IPS-18a (cell line): ENCODE data around the gene ZNF503.
"Not testable (repeated sequence)": the region's sequence is repeated elsewhere in the genome, so short reads cannot be mapped to it uniquely, and the experiment has no call there.

Source experiments
- H3K27ac ChIP-seq: one replicate; pipeline ENCODE4 v1.5.1; 2013; ENCODE audit warnings: low read length
- H3K27me3 ChIP-seq: one replicate; pipeline ENCODE4 v1.6.1; 2013; ENCODE audit warnings: mild to moderate bottlenecking, low read length; ENCODE audit not compliant: control insufficient read depth, insufficient read depth
- H3K36me3 ChIP-seq: one replicate; pipeline ENCODE4 v1.6.1; 2013; ENCODE audit warnings: low read depth, low read length; ENCODE audit not compliant: control insufficient read depth
- H3K4me1 ChIP-seq: one replicate; pipeline ENCODE4 v1.6.1; 2013; ENCODE audit warnings: low read depth, low read length; ENCODE audit not compliant: control insufficient read depth
- H3K4me3 ChIP-seq: one replicate; pipeline ENCODE4 v1.5.1; 2013; ENCODE audit warnings: low read length
- H3K9ac ChIP-seq: one replicate; pipeline ENCODE4 v1.6.1; 2013; ENCODE audit warnings: mild to moderate bottlenecking, low read length, moderate library complexity
- H3K9me3 ChIP-seq: one replicate; pipeline ENCODE4 v1.6.1; 2013; ENCODE audit warnings: low read depth, low read length; ENCODE audit not compliant: control insufficient read depth

ZNF503 gene

DNA sequence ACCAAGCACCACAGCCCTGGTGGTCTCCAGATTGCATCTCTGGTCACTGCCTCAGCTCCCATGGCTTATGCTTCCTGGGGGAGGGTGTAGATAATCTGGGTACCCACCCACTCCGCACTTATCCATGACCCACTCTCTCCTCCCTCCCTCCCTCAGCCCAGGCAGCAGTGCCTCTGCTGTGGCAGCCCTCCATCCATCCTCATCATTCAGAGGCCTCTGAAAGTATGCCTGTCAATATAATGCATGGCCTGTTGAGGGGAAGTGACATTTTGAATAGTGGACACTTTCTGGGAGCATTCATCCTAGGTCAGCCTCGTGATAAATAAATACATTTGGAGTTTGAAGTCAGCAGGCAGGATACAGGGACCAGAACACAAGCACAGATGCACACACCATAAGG, 23.2 kb downstream of the ZNF503 start:
- Histone ChIP-seq H3K27me3 (no peaks in the 10 kb centered on the region), H3K27ac (no peak overlapping the region), H3K9ac (no peak overlapping the region), H3K4me1 (no peaks in the 10 kb centered on the region), H3K4me3 (no peak overlapping the region), H3K36me3 (no peaks in the 10 kb centered on the region), H3K9me3 (no peaks in the 10 kb centered on the region)

DNA sequence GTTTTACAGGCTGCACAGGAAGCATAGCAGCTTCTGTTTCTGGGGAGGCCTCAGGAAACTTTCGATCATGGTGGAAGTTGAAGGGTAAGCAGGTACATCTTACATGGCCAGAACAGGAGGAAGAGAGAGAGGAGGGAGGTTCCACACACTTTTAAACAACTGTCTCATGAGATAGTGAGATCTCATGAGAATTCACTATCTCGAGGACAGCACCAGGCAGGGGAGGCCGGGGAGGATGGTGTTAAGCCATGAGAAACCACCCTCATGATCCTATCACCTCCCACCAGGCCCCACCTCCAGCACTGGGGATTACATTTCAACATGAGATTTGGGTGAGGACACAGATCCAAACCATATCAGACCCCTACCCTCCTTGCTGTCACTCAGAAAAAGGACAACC, 23.7 kb downstream of the ZNF503 start:
- Histone ChIP-seq H3K9me3 (no peaks in the 10 kb centered on the region), H3K9ac (no peak overlapping the region), H3K4me3 (no peak overlapping the region), H3K27ac (no peak overlapping the region), H3K4me1 (no peaks in the 10 kb centered on the region), H3K36me3 (no peaks in the 10 kb centered on the region), H3K27me3 (no peaks in the 10 kb centered on the region)

DNA sequence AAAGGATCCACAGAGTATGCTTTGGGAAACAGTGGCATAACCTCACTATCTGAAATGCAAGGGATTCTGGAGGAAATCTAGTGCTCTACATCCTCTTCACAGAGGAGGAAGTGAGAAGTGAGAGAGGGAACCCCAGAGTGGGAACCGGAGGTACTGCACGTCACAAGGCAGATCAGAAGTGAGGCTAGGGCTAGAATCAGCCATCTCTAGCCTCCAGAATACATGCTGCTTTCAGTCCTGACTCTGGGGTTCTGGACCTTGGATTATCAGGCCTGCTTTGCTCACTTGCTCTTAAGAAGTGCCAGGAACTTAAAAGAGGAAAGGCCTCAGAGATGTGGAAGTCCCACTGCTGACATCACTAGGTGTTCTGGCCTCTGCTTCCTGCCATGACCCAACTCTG, 25.7 kb downstream of the ZNF503 start:
- H3K27ac ChIP-seq: no peak overlapping the region
- H3K9me3 ChIP-seq: no peaks in the 10 kb centered on the region
- no peak overlapping the region for H3K9ac ChIP-seq
- H3K4me3 ChIP-seq: no peak overlapping the region
- no peaks in the 10 kb centered on the region for H3K27me3 ChIP-seq
- H3K4me1 ChIP-seq: no peaks in the 10 kb centered on the region
- H3K36me3 ChIP-seq: no peaks in the 10 kb centered on the region

DNA sequence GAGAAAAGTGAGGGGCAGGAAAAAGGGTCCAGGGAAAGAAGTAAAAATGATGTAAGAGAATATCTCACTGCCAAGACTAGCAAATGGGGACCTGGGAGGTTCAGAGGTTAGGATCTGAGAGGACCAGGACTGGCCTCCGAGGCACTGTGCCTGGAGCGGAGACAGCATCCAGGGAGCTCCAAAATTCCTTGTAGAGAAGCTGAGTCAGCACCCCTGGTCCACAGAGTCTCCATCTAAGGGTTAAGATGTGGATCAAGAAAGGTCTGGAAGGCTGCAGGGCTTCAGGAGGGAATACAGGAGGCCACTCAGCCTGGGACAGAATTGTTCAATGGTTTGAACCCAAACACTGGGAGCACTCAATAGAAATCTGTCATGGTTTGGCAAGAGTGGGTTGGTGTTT, 30.6 kb downstream of the ZNF503 start:
- Histone ChIP-seq H3K27me3 (no peaks in the 10 kb centered on the region), H3K4me3 (no peak overlapping the region), H3K9me3 (no peaks in the 10 kb centered on the region), H3K36me3 (no peaks in the 10 kb centered on the region), H3K4me1 (no peaks in the 10 kb centered on the region), H3K27ac (no peak overlapping the region), H3K9ac (no peak overlapping the region)

DNA sequence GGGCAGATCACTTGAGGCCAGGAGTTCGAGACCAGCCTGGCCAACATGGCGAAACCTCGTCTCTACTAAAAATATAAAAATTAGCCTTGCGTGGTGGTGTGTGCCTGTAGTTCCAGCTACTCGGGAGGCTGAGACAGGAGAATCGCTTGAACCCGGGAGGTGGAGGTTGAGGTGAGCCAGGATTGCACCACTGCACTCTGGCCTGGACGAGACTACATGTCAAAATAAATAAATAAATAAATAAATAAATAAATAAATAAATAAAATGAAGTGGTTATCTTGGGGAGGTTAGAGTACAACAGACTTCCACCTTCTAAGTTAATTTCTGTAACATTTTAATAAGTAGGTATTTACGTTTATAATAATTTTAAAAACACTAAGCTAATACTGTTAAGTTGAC, 31.7 kb downstream of the ZNF503 start:
- not testable (repeated sequence) for H3K4me3 ChIP-seq, H3K9ac ChIP-seq, H3K27me3 ChIP-seq, H3K36me3 ChIP-seq, H3K4me1 ChIP-seq, H3K9me3 ChIP-seq, H3K27ac ChIP-seq

DNA sequence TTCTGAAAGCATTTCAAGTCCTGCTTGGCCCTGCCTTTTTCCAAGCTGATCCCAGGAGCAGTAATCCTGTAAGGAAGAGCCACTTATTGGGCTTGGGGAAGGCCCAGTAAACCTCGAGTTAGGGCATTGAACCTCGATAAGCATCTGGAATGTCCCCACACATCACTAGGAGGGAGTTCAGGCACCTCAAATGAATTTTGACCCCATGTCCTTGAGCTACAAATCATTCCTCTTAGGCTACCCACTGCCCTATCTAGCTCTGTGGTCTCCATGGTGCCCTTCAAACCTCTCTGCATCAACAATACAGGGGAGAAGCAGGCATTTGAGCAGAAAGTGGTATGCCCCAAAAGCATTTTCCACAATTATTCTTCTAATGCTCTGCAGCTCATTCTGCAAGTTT, 33.7 kb downstream of the ZNF503 start:
- no peak overlapping the region for H3K9ac ChIP-seq
- no peak overlapping the region for H3K4me3 ChIP-seq
- no peaks in the 10 kb centered on the region for H3K36me3 ChIP-seq
- no peaks in the 10 kb centered on the region for H3K4me1 ChIP-seq
- H3K27me3 ChIP-seq: no peaks in the 10 kb centered on the region
- no peak overlapping the region for H3K27ac ChIP-seq
- no peaks in the 10 kb centered on the region for H3K9me3 ChIP-seq

DNA sequence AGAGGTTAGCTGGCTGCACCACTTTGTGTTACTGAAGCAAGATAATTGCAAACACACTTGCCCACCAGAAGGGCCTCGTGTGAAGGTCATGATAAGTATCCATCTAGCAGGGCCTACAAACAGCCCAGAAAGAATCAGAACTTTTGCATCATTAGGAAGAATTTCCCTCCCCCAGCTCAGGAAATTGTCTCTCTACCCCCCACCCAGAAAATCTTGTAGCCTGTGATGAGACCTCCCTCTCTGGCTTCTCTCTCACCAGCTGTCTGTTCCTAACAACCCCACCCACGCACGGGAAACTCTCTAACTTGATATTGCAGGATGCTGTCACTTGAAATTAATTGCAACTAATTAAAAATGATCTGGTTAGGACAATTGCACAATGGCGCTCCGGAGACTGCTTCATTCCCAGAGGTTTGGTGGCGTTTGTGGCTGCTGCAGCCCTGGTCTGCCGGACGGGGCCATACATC, 34.5 kb downstream of the ZNF503 start:
- no peaks in the 10 kb centered on the region for H3K27me3 ChIP-seq
- no peaks in the 10 kb centered on the region for H3K36me3 ChIP-seq
- no peak overlapping the region for H3K27ac ChIP-seq
- no peaks in the 10 kb centered on the region for H3K9me3 ChIP-seq
- no peak overlapping the region for H3K9ac ChIP-seq
- H3K4me3 ChIP-seq: no peak overlapping the region
- no peaks in the 10 kb centered on the region for H3K4me1 ChIP-seq

DNA sequence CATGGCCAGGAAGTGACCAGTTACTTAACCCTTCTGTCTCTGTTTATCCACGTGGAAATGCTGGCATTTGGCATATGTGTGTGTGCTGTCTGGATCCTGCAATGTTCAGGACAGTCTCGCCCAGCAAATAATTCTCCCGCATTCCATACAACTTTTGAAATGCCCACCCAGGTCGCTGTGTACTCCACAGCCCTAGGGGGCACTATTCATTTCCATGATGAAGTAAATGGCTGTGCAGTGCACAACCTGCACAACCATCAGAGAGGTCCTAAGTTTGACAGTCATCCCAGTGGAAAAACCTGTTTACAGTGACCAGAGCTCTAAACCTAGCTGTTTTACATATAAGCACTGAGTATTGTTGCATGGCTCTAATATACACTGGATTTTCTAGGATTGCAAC, 38.1 kb downstream of the ZNF503 start:
- Histone ChIP-seq H3K27ac (no peak overlapping the region), H3K4me1 (no peaks in the 10 kb centered on the region)

DNA sequence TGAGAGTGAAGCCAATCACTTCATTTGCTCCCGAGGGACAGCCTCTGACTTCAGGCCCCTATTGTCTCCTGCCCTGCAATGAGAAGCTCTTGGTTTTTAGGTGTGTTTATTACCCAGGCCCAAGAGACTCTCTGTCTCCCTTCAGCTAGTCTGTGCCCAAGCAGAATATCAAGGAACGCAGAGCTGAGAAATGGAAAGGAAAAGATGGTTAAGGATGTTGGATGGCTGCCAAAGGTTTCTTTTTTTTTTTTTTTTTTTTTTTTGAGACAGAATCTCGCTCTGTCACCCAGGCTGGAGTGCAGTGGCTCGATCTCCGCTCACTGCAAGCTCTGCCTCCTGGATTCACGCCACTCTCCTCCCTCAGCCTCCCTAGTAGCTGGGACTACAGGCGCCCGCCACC, 41.7 kb downstream of the ZNF503 start:
- not testable (repeated sequence) for H3K4me1 ChIP-seq, H3K27me3 ChIP-seq, H3K27ac ChIP-seq, H3K4me3 ChIP-seq, H3K36me3 ChIP-seq, H3K9me3 ChIP-seq, H3K9ac ChIP-seq

More for the DNA sequence above, 38.1 kb downstream of the ZNF503 start:
- no peak overlapping the region for H3K4me3 ChIP-seq
- no peaks in the 10 kb centered on the region for H3K9me3 ChIP-seq
- no peak overlapping the region for H3K9ac ChIP-seq
- no peaks in the 10 kb centered on the region for H3K27me3 ChIP-seq
- H3K36me3 ChIP-seq: no peaks in the 10 kb centered on the region

DNA sequence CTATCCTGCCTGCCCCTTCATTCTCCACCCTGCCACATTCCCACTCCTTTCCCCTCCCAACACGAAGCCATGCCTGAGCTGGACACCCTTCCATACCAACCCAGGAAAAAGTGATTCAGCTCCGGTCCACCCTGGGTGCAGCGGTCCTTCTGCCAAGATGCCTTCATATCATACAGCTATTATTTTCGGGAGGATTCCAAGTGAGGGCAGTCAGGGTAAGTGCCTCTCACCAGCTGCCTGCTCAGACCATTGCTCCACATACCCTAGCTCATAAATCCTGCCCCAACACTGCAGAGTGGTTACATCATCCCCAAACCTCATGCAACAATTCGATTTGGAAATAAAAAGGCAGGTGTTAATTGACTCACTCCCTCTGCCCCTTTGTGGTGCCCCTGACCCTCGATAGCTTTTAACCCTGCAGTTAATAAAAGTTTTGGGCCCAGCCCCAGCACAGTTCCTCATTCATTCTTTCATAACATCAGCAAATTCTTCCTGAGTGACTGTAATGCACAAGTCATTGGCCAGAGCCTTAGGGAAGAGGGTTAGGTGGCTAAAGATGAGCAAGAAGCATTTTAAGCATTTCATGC, 42.6 kb downstream of the ZNF503 start:
- H3K9ac ChIP-seq: no peak overlapping the region
- H3K4me1 ChIP-seq: no peaks in the 10 kb centered on the region
- no peaks in the 10 kb centered on the region for H3K36me3 ChIP-seq
- no peaks in the 10 kb centered on the region for H3K27me3 ChIP-seq
- no peak overlapping the region for H3K27ac ChIP-seq
- no peak overlapping the region for H3K4me3 ChIP-seq
- H3K9me3 ChIP-seq: no peaks in the 10 kb centered on the region

DNA sequence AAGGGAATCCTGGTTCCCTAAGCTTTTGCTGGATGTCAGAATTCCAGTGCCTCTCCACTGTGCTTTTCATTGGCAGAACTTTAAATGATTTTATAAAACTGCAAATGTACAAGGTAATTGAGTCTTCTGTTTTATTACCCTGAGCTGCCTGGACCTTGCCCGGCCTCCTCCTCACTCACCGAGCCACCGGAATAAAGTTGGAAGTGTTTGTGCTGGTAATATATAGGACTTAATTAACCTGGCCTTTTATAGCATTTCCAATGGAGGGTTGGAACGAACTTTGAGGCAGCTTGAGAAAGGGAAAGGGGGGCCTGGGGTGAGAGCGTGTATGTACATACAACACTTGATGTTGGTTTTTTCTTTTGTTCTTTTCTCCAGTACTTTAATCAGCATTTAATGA, 43.4 kb downstream of the ZNF503 start:
- no peak overlapping the region for H3K4me3 ChIP-seq
- no peaks in the 10 kb centered on the region for H3K4me1 ChIP-seq
- H3K27me3 ChIP-seq: no peaks in the 10 kb centered on the region
- no peaks in the 10 kb centered on the region for H3K9me3 ChIP-seq
- H3K27ac ChIP-seq: no peak overlapping the region
- H3K9ac ChIP-seq: no peak overlapping the region
- no peaks in the 10 kb centered on the region for H3K36me3 ChIP-seq

DNA sequence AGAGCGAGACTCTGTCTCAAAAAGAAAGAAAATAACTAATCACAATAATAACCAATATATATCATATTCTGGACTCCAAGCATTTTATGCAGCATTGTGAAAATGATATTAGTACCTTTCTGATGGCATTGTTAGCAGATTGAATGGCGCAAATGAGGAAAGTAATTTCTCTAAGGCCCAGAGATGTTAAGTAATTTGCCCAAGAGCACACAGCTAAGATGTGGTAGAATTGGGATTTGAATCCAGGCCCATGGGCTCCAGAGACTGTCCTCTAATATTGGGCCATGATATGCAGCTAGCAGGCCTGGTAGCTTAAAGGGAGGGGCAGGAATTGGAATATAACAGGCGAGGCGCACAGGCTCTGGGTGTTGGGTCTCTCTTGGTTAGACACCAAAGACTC, 44.1 kb downstream of the ZNF503 start:
- Histone ChIP-seq H3K4me3 (no peak overlapping the region), H3K36me3 (no peaks in the 10 kb centered on the region), H3K9ac (no peak overlapping the region), H3K9me3 (no peaks in the 10 kb centered on the region), H3K27me3 (no peaks in the 10 kb centered on the region), H3K27ac (no peak overlapping the region), H3K4me1 (no peaks in the 10 kb centered on the region)
